Measurements from ENCODE around the gene TSC22D3.

Gene TSC22D3

DNA sequence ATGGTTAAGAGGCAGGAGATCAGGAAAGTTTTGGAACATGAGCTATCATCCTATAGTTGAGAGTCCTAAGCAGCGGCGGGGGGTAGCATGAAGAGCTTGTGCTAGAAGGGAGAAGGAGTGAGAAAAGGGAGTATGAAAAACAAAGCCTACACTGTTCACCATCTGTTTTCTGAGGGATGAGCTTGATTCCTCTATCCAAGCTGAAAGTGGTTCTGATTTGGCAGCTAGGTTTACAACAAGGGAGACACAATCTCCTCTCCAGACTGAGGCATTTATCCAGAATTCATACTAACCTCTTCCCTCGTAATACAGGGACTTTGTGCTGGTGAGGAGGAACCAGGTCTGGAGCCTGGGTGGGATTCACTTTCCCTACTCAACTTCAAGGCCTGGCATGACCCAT lies 23.5 kb downstream of the TSC22D3 start:
- no peak overlapping the region for H3K9ac ChIP-seq (ENCODE audit: insufficient read length)
- no peak for TF ChIP-seq EZH2 (IDR thresholded peaks at IDR 0.05)
- no peak for TF ChIP-seq FOXP2 (optimal IDR thresholded peaks at IDR 0.05; ENCODE audit: control extremely low read depth, extremely low read length, insufficient read depth)
- no peak for TF ChIP-seq POLR2AphosphoS5 (IDR thresholded peaks at IDR 0.05; ENCODE audit: borderline replicate concordance, low read depth, low read length)
- H3K27ac ChIP-seq = no peak overlapping the region
- no peaks in the 10 kb centered on the region for H3K9me3 ChIP-seq (ENCODE audit: low read depth, low read length)
- H3K36me3 ChIP-seq (ENCODE audit: insufficient read depth, low read length) = no peaks in the 10 kb centered on the region
- DNase-seq (ENCODE audit: low read depth, low spot score) = no peak
- H3K4me3 ChIP-seq = no peak overlapping the region

DNA sequence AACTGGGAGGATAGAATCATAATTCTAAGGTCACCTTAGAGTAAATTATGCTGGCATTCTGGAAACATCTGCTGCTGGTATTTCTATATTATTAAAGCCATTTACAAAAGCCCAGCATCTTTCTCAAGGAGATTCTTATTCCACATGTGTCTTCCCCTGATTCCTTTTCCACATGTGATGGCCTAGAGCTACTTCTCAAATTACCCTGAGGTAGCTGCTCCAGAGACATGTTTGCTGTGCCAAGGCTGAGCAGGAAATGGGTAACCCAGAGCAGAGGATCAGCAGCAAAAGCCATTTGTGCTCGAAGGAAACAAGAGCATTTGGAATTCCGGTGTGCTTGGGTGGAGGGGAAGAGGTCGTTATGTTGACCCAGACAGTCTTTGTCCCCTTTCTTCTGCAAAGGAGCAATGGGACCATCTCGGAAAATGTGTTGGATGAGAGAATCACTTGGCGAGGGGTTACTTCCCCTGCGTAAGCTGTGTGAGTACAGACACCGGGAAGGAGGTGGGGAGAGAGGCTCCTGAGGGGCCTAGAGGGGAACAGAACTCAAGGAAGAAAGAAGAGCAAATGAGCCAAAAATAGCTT lies 24.6 kb downstream of the TSC22D3 start:
- H3K9me3 ChIP-seq (ENCODE audit: low read depth, low read length) = no peaks in the 10 kb centered on the region
- no peak overlapping the region for H3K4me3 ChIP-seq

DNA sequence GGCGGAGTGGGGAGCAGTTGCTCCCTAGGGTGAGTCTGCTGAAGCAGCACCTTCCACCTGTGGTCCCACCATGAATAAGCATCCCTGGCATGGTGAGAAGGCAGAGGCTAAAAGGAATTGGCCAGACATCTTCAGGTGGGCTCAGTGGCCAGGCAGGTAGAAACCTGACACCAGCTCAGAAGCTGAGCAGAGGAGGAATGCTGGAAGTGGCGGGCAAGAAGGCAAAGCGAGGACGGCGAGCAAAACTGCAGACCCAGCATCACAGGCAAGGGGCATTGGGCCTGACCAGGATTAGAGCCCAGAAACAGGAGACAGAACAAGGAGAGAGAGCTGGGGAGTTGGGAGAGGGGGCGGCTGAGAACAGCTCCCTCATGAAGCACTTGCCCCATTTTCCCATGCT lies 25.3 kb downstream of the TSC22D3 start:
- Histone ChIP-seq H3K36me3 (ENCODE audit: insufficient read depth, low read length) (no peaks in the 10 kb centered on the region), H3K4me3 (no peak overlapping the region), H3K9ac (ENCODE audit: insufficient read length) (no peak overlapping the region), H3K27ac (no peak overlapping the region), H3K9me3 (ENCODE audit: low read depth, low read length) (no peaks in the 10 kb centered on the region)
- DNase-seq (ENCODE audit: low read depth, low spot score) = no peak
- TF ChIP-seq POLR2AphosphoS5 (IDR thresholded peaks at IDR 0.05; ENCODE audit: borderline replicate concordance, low read depth, low read length) (no peak), FOXP2 (optimal IDR thresholded peaks at IDR 0.05; ENCODE audit: control extremely low read depth, extremely low read length, insufficient read depth) (no peak), EZH2 (IDR thresholded peaks at IDR 0.05) (no peak)

More for the DNA sequence above, 24.6 kb downstream of the TSC22D3 start:
- TF ChIP-seq EZH2 (IDR thresholded peaks at IDR 0.05) (no peak), POLR2AphosphoS5 (IDR thresholded peaks at IDR 0.05; ENCODE audit: borderline replicate concordance, low read depth, low read length) (no peak), FOXP2 (optimal IDR thresholded peaks at IDR 0.05; ENCODE audit: control extremely low read depth, extremely low read length, insufficient read depth) (no peak)
- H3K36me3 ChIP-seq (ENCODE audit: insufficient read depth, low read length) = no peaks in the 10 kb centered on the region
- DNase-seq (ENCODE audit: low read depth, low spot score) = no peak
- H3K9ac ChIP-seq (ENCODE audit: insufficient read length) = no peak overlapping the region
- H3K27ac ChIP-seq = no peak overlapping the region

DNA sequence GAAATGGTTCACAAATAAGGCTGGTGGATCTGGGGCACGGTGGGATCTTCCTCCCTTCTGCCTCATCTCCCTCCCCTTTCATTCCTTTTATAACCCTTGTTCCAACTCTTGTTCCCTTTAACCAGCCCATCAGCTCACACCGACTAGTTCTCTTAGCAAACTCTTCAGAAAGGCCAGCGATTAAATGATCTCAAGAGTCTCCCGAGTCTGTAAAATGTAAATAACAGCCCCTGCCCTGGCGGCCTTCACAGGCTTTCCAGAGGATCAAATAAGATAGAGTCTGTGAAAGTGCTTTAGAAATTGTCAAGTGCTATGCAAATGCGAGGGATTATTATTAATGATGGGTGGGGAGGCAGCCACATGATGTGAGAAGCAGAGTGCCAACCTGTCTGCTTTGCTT lies 27.1 kb downstream of the TSC22D3 start:
- H3K36me3 ChIP-seq (ENCODE audit: insufficient read depth, low read length) = no peaks in the 10 kb centered on the region
- TF ChIP-seq EZH2 (IDR thresholded peaks at IDR 0.05) = no peak
- TF ChIP-seq FOXP2 (optimal IDR thresholded peaks at IDR 0.05; ENCODE audit: control extremely low read depth, extremely low read length, insufficient read depth) = no peak
- TF ChIP-seq POLR2AphosphoS5 (IDR thresholded peaks at IDR 0.05; ENCODE audit: borderline replicate concordance, low read depth, low read length) = no peak
- no peak overlapping the region for H3K9ac ChIP-seq (ENCODE audit: insufficient read length)
- no peak overlapping the region for H3K27ac ChIP-seq
- H3K4me3 ChIP-seq = no peak overlapping the region
- no peak for DNase-seq (ENCODE audit: low read depth, low spot score)
- H3K9me3 ChIP-seq (ENCODE audit: low read depth, low read length) = no peaks in the 10 kb centered on the region

DNA sequence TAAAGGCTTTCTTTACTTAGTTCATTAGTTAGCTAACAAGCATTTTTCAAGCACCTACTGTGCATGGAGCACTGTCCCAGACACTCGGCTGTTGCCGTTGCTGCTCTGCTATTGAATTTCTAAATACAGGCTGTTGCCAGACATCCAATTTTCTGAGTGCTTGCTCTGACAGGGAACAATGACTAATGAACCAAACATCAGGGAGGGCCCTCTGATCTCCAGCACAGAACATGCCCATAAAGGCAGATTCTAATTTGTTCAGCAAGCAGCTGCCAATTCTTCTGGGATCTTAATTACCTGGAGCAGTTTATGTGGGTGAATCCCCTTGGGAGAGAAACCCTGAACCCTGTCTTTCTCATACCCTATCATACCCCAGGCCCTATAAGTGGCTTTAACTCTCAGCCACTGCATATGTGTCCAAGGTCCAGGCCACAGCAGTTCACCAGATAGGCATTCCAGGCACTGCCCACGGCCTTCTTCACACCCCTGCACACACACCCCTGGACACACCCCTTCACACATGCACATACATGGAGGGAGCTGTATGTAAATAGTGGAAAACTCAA lies 27.9 kb downstream of the TSC22D3 start:
- no peak for DNase-seq (ENCODE audit: low read depth, low spot score)
- Histone ChIP-seq H3K27ac (no peak overlapping the region), H3K36me3 (ENCODE audit: insufficient read depth, low read length) (no peaks in the 10 kb centered on the region), H3K9me3 (ENCODE audit: low read depth, low read length) (no peaks in the 10 kb centered on the region), H3K9ac (ENCODE audit: insufficient read length) (no peak overlapping the region), H3K4me3 (no peak overlapping the region)
- TF ChIP-seq FOXP2 (optimal IDR thresholded peaks at IDR 0.05; ENCODE audit: control extremely low read depth, extremely low read length, insufficient read depth) = no peak
- no peak for TF ChIP-seq EZH2 (IDR thresholded peaks at IDR 0.05)

DNA sequence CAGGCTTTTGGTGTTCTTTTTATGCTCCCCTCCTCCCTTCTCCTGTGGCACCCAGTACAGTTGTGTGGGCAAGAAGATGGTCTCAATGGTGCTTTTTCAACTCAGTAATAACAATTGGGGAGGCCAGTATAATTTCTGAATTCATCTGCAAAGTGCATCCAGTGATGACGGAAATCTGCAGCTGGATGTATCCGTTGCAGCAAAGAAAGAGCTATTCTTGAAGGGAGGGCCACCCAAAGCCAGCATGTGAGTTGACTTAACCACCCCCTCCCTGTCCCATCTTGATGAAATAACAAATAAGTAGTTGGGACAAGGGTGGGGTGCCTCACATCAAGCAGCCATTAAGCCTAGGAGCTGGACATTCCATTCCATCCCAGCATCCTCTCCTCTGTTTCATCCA lies 30.7 kb downstream of the TSC22D3 start:
- TF ChIP-seq FOXP2 (optimal IDR thresholded peaks at IDR 0.05; ENCODE audit: control extremely low read depth, extremely low read length, insufficient read depth) = no peak
- no peak for TF ChIP-seq EZH2 (IDR thresholded peaks at IDR 0.05)
- TF ChIP-seq POLR2AphosphoS5 (IDR thresholded peaks at IDR 0.05; ENCODE audit: borderline replicate concordance, low read depth, low read length) = no peak
- Histone ChIP-seq H3K36me3 (ENCODE audit: insufficient read depth, low read length) (no peaks in the 10 kb centered on the region), H3K9ac (ENCODE audit: insufficient read length) (no peak overlapping the region), H3K4me3 (no peak overlapping the region), H3K27ac (no peak overlapping the region), H3K9me3 (ENCODE audit: low read depth, low read length) (no peaks in the 10 kb centered on the region)
- DNase-seq (ENCODE audit: low read depth, low spot score) = no peak

DNA sequence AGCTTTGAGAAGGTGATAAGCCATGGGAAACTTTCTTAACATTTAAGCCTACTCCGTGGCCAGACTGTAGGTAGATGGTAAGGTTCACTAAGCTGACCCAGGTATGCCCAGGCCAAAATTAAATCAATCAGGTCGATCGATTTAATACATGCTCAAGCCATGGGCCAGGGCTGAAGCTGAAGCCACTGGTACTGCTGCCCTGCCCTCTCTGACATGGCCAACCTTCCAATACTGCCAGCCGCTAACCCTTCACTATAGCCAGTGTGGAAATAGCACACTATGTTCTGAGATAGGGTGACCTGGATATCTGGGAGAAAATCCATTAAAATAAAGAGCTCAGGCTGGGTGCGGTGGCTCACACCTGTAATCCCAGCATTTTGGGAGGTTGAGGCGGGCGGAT lies 31.6 kb downstream of the TSC22D3 start:
- TF ChIP-seq FOXP2 (optimal IDR thresholded peaks at IDR 0.05; ENCODE audit: control extremely low read depth, extremely low read length, insufficient read depth) (no peak), POLR2AphosphoS5 (IDR thresholded peaks at IDR 0.05; ENCODE audit: borderline replicate concordance, low read depth, low read length) (no peak), EZH2 (IDR thresholded peaks at IDR 0.05) (no peak)
- no peak overlapping the region for H3K4me3 ChIP-seq
- no peak for DNase-seq (ENCODE audit: low read depth, low spot score)
- H3K9me3 ChIP-seq (ENCODE audit: low read depth, low read length) = no peaks in the 10 kb centered on the region
- no peaks in the 10 kb centered on the region for H3K36me3 ChIP-seq (ENCODE audit: insufficient read depth, low read length)
- H3K9ac ChIP-seq (ENCODE audit: insufficient read length) = no peak overlapping the region
- no peak overlapping the region for H3K27ac ChIP-seq

DNA sequence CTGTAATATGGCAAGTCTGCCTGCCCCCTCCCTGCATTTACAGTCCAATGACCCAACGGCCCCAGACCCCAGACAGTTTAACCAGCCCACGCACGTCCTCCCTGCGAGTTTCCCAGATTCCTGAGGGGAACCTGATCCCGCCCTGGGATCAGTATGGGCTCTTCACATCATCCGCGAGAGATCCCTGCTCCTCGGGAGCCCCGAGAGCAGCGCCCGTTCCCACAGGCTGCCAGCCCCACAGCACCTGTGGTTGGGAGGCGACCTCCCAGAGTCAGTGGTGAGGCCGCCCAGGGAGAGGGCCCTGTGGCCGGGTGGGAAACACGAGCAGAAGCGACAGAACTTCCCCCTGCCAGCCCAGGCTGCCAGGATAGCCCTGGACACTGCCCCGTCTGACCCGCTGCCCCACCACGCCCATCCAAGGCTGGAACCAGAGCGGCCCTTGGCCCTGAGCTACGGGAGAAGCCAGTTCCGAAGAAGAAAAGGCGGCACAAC lies 32.8 kb downstream of the TSC22D3 start:
- no peak for DNase-seq (ENCODE audit: low read depth, low spot score)
- Histone ChIP-seq H3K36me3 (ENCODE audit: insufficient read depth, low read length) (no peaks in the 10 kb centered on the region), H3K9ac (ENCODE audit: insufficient read length) (no peak overlapping the region), H3K27ac (no peak overlapping the region), H3K4me3 (no peak overlapping the region), H3K9me3 (ENCODE audit: low read depth, low read length) (no peaks in the 10 kb centered on the region)
- TF ChIP-seq FOXP2 (optimal IDR thresholded peaks at IDR 0.05; ENCODE audit: control extremely low read depth, extremely low read length, insufficient read depth) (no peak), POLR2AphosphoS5 (IDR thresholded peaks at IDR 0.05; ENCODE audit: borderline replicate concordance, low read depth, low read length) (no peak), EZH2 (IDR thresholded peaks at IDR 0.05) (no peak)

DNA sequence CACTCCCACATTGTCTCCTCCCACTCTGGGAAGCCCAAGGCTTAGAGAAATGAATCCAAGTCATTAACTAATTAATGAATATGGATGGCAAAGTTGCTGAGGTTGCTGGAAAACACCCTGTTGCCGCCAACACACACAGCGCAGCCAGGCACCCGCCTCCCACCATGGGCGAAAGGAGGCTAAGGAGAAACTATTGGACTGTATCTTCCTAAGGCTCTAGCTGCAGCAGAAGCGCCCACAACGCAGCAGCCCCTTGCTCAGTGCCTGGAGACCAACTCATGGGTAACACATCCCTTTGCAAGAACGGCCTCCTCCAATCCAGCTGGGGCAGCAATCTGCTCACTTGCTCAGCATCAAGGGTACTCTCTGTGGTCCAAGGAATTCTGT lies 34.2 kb downstream of the TSC22D3 start:
- Histone ChIP-seq H3K9me3 (ENCODE audit: low read depth, low read length) (no peaks in the 10 kb centered on the region), H3K27ac (no peak overlapping the region), H3K9ac (ENCODE audit: insufficient read length) (no peak overlapping the region), H3K4me3 (peak overlapping the region; percentile 66), H3K36me3 (ENCODE audit: insufficient read depth, low read length) (no peaks in the 10 kb centered on the region)
- no peak for DNase-seq (ENCODE audit: low read depth, low spot score)
- TF ChIP-seq FOXP2 (optimal IDR thresholded peaks at IDR 0.05; ENCODE audit: control extremely low read depth, extremely low read length, insufficient read depth) (no peak), EZH2 (IDR thresholded peaks at IDR 0.05) (no peak), POLR2AphosphoS5 (IDR thresholded peaks at IDR 0.05; ENCODE audit: borderline replicate concordance, low read depth, low read length) (no peak)

Measured in SK-N-MC (cell line).